Vagina (tissue), 2 donors: ENCODE results near the gene SLC49A3. TPM values are rescaled to one million over a fixed set of nuclear protein-coding genes. Genes with fewer than 3 reads are reported as not detected.
"Not testable (repeated sequence)": the region's sequence is repeated elsewhere in the genome, so short reads cannot be mapped to it uniquely, and the experiment has no call there.

Source experiments
- DNase-seq, 2 donors: peaks; one replicate each; pipeline ENCODE4 v3.0.0-alpha.2; 2017; ENCODE audit errors: extremely low spot score in 2 of 2
- H3K27ac ChIP-seq: fragments of 200-600 bp; sonication (generic); one replicate; pipeline ENCODE4 v1.5.1; 2019
- H3K27me3 ChIP-seq: fragments of 200-600 bp; sonication (generic); one replicate; pipeline ENCODE4 v1.5.1; 2019
- H3K36me3 ChIP-seq, 2 donors: fragments of 200-600 bp; sonication (generic); one replicate each; pipeline ENCODE4 v1.5.1; 2017 to 2019
- H3K4me1 ChIP-seq: fragments of 200-600 bp; sonication (generic); one replicate; pipeline ENCODE4 v1.5.1; 2019
- H3K4me3 ChIP-seq, 2 donors: fragments of 200-600 bp; sonication (generic); 1 replicate in 1 of 2; 2 replicates in 1 of 2; pipeline ENCODE4 v1.5.1; 2016 to 2019
- H3K9me3 ChIP-seq: fragments of 200-600 bp; sonication (generic); one replicate; pipeline ENCODE4 v1.5.1; 2019
- CTCF ChIP-seq, 3 experiments: fragments of 450-650 bp in 2 of 3; fragments of 200-600 bp in 1 of 3; sonication (generic) in 1 of 3; IDR thresholded peaks; one replicate each; pipeline ENCODE4 v1.5.1; 2017 to 2019; ENCODE audit warnings: antibody characterized with exemption in 3 of 3, mild to moderate bottlenecking in 2 of 3, moderate library complexity in 2 of 3
- POLR2A ChIP-seq, 2 donors: fragments of 450-650 bp; IDR thresholded peaks; one replicate each; pipeline ENCODE4 v1.6.1; 2017; ENCODE audit warnings: antibody characterized with exemption in 2 of 2, mild to moderate bottlenecking in 2 of 2, moderate library complexity in 2 of 2
- POLR2AphosphoS5 ChIP-seq, 2 donors: sonication (generic); formaldehyde crosslinking; IDR thresholded peaks; one replicate each; pipeline ENCODE4 v1.9.0; 2017; ENCODE audit warnings: antibody characterized with exemption in 2 of 2, mild to moderate bottlenecking in 2 of 2, low read depth in 1 of 2; ENCODE audit not compliant: insufficient read depth in 1 of 2
- intact Hi-C: fragments of 100-400 bp; cut with DNase I; formaldehyde crosslinking; loops from one replicate; pipeline ENCODE4 v1.15.1; 2023
- total RNA-seq: library from RNA; depleted of rRNA; stranded (reverse); fragments of >200 nt; gene quantifications from one replicate; pipeline ENCODE4 v1.2.3, GENCODE V29; 2016

The SLC49A3 gene
- total RNA-seq, 1 donor from 2014 or later, result 11.0 TPM

GRCh38 chr4:637536-638280, 51.2 kb downstream of the SLC49A3 start:
- Histone ChIP-seq H3K4me3 (no peak overlapping the region), H3K36me3 (no peaks in the 10 kb centered on the region), H3K27ac (no peak overlapping the region), H3K27me3 (no peaks in the 10 kb centered on the region), H3K4me1 (no peaks in the 10 kb centered on the region), H3K9me3 (no peaks in the 10 kb centered on the region)
- TF ChIP-seq POLR2A (IDR thresholded peaks at IDR 0.05) (no peak), POLR2AphosphoS5 (IDR thresholded peaks at IDR 0.05; ENCODE audit: insufficient read depth in 1 of 2, low read depth in 1 of 2) (no peak), CTCF (IDR thresholded peaks at IDR 0.05) (no peak)
- intact Hi-C loops, result no loop called here
- no peak for DNase-seq

- Histone ChIP-seq H3K4me3 (no peak overlapping the region), H3K36me3 (no peaks in the 10 kb centered on the region), H3K9me3 (no peaks in the 10 kb centered on the region), H3K4me1 (no peaks in the 10 kb centered on the region), H3K27ac (no peak overlapping the region), H3K27me3 (no peaks in the 10 kb centered on the region)
- TF ChIP-seq CTCF (IDR thresholded peaks at IDR 0.05), result no peak
- no peak for TF ChIP-seq POLR2A (IDR thresholded peaks at IDR 0.05)
- no peak for TF ChIP-seq POLR2AphosphoS5 (IDR thresholded peaks at IDR 0.05; ENCODE audit: insufficient read depth in 1 of 2, low read depth in 1 of 2)
- DNase-seq, result no peak
- intact Hi-C loops, result no loop called here
These were observed 52.3 kb downstream of the SLC49A3 start for GRCh38 chr4:636628-637159.

GRCh38 chr4:635851-636627, 52.9 kb downstream of the SLC49A3 start:
- H3K27ac ChIP-seq, result no peak overlapping the region
- no peaks in the 10 kb centered on the region for H3K36me3 ChIP-seq
- H3K27me3 ChIP-seq, result no peaks in the 10 kb centered on the region
- no peaks in the 10 kb centered on the region for H3K4me1 ChIP-seq
- no peak for DNase-seq
- TF ChIP-seq POLR2A (IDR thresholded peaks at IDR 0.05) (no peak), POLR2AphosphoS5 (IDR thresholded peaks at IDR 0.05; ENCODE audit: insufficient read depth in 1 of 2, low read depth in 1 of 2) (no peak), CTCF (IDR thresholded peaks at IDR 0.05) (no peak)
- H3K9me3 ChIP-seq, result no peaks in the 10 kb centered on the region
- intact Hi-C loops, result no loop called here
- no peak overlapping the region for H3K4me3 ChIP-seq

- H3K4me1 ChIP-seq, H3K9me3 ChIP-seq, H3K4me3 ChIP-seq, intact Hi-C loops, H3K36me3 ChIP-seq, H3K27ac ChIP-seq, DNase-seq, H3K27me3 ChIP-seq: not testable (repeated sequence)
These were observed 53.7 kb downstream of the SLC49A3 start for GRCh38 chr4:635066-635835.

- H3K4me3 ChIP-seq, result no peak overlapping the region
- TF ChIP-seq POLR2AphosphoS5 (IDR thresholded peaks at IDR 0.05; ENCODE audit: insufficient read depth in 1 of 2, low read depth in 1 of 2), result no peak
- no peak for DNase-seq
- H3K27me3 ChIP-seq, result no peaks in the 10 kb centered on the region
- intact Hi-C loops, result no loop called here
- H3K27ac ChIP-seq, result no peak overlapping the region
- H3K4me1 ChIP-seq, result no peaks in the 10 kb centered on the region
- no peaks in the 10 kb centered on the region for H3K36me3 ChIP-seq
- H3K9me3 ChIP-seq, result no peaks in the 10 kb centered on the region
These were observed 54.4 kb downstream of the SLC49A3 start for GRCh38 chr4:634599-634985.
